AG09319 (cell line): ENCODE measurements around the gene KAT2B.

Source experiments
- DNase-seq: peaks from one replicate; pipeline ENCODE4 v3.0.0-alpha.2; 2010; ENCODE audit warnings: low read depth; ENCODE audit errors: extremely low read depth
- TF ChIP-seq, protein P1 (sequence below): IDR thresholded peaks from 2 replicates; pipeline ENCODE4 v1.5.1; 2011; ENCODE audit warnings: low read depth, mild to moderate bottlenecking, inconsistent platforms, low read length, moderate library complexity

Gene KAT2B

DNA sequence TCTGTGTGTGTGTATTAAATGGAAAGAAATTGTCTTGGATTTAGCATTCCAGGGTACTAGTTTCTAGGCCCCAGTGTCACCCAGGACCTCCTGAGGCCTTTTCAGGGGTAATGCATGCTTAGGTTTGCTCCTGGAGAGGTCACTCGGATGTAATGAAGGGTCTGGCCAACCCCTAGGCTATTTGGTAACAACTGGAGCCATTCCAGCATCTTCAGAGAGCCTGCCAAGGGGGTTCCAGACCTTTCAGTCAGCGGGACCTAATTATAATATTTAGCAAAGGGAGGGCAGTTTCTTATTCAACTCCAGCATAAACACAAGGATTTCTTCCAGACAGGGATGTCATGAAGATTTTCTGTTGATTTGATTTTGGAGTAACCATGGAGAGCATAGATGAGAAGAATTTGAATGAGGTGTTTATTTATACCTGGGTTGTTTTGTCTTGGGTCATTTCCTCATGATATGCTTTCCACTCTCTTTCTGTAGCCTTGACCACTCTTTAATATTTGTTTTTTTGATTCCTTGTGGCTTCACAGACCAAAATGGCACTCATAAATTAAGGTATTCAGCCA, 17.4 kb downstream of the KAT2B start:
- no peak for DNase-seq
- TF ChIP-seq, protein P1, sequence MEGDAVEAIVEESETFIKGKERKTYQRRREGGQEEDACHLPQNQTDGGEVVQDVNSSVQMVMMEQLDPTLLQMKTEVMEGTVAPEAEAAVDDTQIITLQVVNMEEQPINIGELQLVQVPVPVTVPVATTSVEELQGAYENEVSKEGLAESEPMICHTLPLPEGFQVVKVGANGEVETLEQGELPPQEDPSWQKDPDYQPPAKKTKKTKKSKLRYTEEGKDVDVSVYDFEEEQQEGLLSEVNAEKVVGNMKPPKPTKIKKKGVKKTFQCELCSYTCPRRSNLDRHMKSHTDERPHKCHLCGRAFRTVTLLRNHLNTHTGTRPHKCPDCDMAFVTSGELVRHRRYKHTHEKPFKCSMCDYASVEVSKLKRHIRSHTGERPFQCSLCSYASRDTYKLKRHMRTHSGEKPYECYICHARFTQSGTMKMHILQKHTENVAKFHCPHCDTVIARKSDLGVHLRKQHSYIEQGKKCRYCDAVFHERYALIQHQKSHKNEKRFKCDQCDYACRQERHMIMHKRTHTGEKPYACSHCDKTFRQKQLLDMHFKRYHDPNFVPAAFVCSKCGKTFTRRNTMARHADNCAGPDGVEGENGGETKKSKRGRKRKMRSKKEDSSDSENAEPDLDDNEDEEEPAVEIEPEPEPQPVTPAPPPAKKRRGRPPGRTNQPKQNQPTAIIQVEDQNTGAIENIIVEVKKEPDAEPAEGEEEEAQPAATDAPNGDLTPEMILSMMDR, result no peak

DNA sequence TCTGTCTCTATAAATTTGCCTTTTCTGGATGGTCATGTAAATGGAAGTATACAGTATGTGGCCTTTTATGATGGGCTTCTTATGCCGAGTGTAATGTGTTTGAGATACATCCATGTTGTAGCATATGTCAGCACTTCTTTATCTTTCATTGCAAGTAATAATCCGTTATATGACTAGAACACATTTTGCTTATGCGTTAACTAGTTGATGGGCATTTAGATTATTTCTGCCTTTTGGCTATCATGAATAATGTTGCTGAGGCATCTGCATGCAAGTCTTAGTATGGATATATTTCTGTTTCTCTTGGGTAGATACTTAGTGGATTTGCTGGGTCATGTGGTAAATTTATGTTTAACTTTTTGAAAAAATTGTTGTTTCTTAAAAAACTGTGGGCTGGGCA, 19.7 kb downstream of the KAT2B start:
- TF ChIP-seq, protein P1, result no peak
- no peak for DNase-seq

DNA sequence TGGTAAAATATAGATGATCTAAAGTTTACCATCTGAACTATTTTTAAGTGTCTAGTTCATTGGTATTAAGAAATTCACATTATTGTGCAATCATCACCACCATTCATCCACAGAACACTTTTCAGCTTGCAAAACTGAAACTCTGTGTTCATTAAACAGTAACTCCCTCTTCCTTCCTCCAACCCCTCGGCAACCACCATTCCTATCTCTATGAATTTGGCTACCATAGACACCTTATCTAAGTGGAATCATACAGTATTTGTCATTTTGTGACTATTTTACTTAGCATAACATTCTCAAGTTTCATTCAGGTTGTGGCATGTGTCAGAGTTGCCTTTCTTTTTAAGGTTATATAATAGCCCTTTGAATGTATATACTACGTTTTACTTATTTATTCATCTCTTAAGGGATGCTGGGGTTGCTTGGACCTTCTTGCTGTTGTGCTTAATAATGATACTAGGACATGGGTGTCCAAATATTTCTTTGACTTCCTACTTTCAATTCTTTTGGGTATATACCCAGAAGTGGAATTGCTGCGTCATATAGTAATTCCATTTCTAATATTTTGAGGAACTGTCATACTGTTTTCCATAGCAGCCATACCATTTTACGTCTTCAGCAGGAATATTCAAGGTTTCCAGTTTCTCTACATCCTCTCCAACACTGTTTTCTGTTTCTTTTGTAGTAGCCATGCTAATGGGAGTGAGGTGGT, 20.9 kb downstream of the KAT2B start:
- TF ChIP-seq, protein P1, result no peak
- no peak for DNase-seq

DNA sequence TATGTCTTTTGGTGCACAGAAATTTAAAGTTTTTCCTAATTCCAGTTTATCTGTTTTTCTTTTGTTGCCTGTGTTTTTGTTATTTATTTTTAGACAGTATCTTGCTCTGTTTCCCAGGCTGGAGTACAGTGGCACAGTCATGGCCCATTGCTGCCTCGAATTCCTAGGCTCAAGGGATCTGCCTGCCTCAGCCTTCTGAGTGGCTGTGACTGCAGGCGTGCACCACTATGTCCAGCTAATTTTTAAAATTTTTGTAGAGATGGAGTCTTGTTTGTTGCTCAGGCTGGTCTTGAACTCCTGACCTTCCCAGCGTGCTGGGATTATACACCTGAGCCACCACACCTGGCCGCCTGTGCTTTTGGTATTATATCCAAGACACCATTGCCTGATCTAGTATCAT, 22.8 kb downstream of the KAT2B start:
- DNase-seq, result no peak
- TF ChIP-seq, protein P1, result no peak

DNA sequence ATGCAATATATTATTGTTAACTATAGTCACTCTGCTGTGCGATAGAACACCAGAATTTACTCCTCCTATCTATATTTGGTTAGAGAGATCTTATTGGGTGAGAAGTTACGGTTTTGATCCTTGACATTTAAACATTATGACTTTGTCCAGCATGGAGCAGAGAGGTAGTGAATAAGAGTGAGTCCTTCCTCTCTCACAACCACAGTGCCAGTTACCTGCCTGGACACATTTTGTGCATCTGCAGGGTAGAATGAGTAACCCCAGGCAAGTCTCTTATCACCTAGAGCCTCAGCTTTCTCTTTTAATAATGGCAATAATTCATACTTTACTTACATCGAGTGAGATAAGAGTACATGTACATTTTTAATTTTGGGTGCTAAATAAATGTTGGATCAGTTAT, 24.1 kb downstream of the KAT2B start:
- no peak for DNase-seq
- TF ChIP-seq, protein P1, result no peak

DNA sequence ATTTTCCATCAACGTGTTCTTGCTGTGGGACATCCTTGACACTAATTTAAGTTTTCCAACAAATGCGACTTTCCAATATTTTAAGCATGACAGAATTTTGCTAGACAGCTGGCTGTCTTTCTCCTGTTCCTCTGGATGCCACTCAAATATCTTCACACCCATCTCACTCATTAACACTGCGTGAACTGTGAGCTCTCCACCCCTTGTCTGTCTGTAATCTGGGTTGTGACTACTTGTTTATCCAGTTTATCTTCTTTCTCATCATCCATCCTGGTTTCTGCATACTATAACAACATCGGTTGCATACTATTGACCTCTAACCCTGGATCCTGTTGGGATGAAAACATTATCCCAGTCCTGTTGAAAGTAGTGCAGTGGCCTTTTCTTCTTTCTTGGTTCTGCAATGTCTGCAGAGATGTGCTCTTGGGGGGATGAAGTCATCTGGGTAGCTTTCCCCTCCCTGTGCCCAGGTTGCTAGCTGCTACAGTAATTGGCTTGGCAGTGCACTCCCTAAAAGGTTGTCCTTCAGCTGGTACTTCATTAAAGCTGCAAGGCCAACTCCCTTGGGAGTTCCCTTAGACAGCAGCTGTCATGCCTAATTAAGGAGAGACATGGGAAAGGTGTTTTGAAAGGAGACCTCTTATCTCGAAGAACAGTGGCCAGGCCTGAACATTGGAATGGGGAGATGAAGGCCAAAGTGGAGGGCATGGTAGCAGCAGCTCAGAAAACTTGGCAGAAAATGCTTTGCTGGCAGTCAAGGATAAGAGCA, 24.7 kb downstream of the KAT2B start:
- TF ChIP-seq, protein P1, result no peak
- DNase-seq, result no peak

DNA sequence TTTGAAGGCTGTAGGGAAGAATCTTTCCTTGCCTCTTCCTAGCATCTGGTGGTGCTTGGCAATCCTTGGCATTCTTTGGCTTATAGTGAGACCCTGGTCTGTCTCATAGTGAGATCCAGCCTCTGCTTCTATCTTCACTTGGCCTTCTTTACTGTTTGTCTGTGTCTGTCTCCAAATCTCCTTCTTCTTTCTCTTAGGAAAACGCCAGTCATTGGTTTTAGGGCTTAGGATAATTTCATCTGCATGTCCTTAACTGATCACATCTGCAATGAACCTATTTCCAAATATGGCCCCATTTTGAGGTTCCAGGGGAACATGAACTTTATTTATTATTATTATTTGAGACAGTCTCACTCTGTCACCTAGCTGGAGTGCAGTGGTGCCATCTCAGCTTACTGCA, 25.8 kb downstream of the KAT2B start:
- TF ChIP-seq, protein P1, result no peak
- DNase-seq, result no peak
